ENCODE data around the gene SHROOM2. TPM values are rescaled to one million over a fixed set of nuclear protein-coding genes. Genes with fewer than 3 reads are reported as not detected.

Gene SHROOM2
- polyA plus RNA-seq, 1 experiment, result 1.1 TPM

- TF ChIP-seq CTCF (IDR thresholded peaks at IDR 0.05; ENCODE audit: insufficient read depth, low read depth, low read length), result no peak
- peak; percentile 13 for DNase-seq (ENCODE audit: low read depth)
- Histone ChIP-seq H3K4me3 (ENCODE audit: low read depth, low read length) (no peak overlapping the region), H3K27me3 (ENCODE audit: control insufficient read depth, insufficient read depth, low read length) (no peaks in the 10 kb centered on the region), H3K36me3 (ENCODE audit: control insufficient read depth, insufficient read depth, low read length) (no peaks in the 10 kb centered on the region; the same call in 1 of the 2 replicates)
- ChIA-PET POLR2A (no interaction called here), CTCF (no interaction called here)
These were observed 154.2 kb downstream of the SHROOM2 start for GRCh38 chrX:9940421-9940820.

- POLR2A ChIA-PET, result no interaction called here
- no peaks in the 10 kb centered on the region for H3K27me3 ChIP-seq (ENCODE audit: control insufficient read depth, insufficient read depth, low read length)
These were observed 155.9 kb downstream of the SHROOM2 start for GRCh38 chrX:9942086-9942485.

DNA sequence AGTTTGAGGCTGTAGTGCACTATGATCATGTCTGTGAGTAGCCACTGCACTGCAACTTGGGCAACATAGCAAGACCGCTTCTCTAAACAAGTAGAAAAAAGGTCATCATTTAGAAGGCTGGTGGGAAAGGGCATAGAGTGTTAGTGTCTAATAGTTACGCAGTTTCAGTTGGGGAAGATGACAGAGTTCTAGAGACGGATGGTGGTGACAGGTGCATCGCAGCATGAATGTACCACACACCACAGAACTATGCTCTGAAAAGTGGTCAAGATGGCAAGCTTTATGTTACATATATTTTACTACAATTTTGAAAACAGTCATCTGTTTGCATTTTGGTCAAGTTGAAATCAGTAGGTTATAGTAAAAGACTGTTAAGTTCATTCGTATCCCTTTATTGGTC, 157.2 kb downstream of the SHROOM2 start:
- Histone ChIP-seq H3K27me3 (ENCODE audit: control insufficient read depth, insufficient read depth, low read length) (no peaks in the 10 kb centered on the region), H3K36me3 (ENCODE audit: control insufficient read depth, insufficient read depth, low read length) (no peaks in the 10 kb centered on the region; the same call in 1 of the 2 replicates), H3K4me3 (ENCODE audit: low read depth, low read length) (no peak overlapping the region)
- CTCF ChIA-PET, result no interaction called here
- POLR2A ChIA-PET, result no interaction called here
- no peak for TF ChIP-seq CTCF (IDR thresholded peaks at IDR 0.05; ENCODE audit: insufficient read depth, low read depth, low read length)
- no peak for DNase-seq (ENCODE audit: low read depth)

More at GRCh38 chrX:9942086-9942485, 155.9 kb downstream of the SHROOM2 start:
- CTCF ChIA-PET, result no interaction called here
- DNase-seq (ENCODE audit: low read depth), result no peak
- no peak for TF ChIP-seq CTCF (IDR thresholded peaks at IDR 0.05; ENCODE audit: insufficient read depth, low read depth, low read length)
- Histone ChIP-seq H3K36me3 (ENCODE audit: control insufficient read depth, insufficient read depth, low read length) (no peaks in the 10 kb centered on the region; the same call in 1 of the 2 replicates), H3K4me3 (ENCODE audit: low read depth, low read length) (no peak overlapping the region)

- Histone ChIP-seq H3K27me3 (ENCODE audit: control insufficient read depth, insufficient read depth, low read length) (no peaks in the 10 kb centered on the region), H3K36me3 (ENCODE audit: control insufficient read depth, insufficient read depth, low read length) (no peaks in the 10 kb centered on the region; the same call in 1 of the 2 replicates), H3K4me3 (ENCODE audit: low read depth, low read length) (no peak overlapping the region)
- no peak for TF ChIP-seq CTCF (IDR thresholded peaks at IDR 0.05; ENCODE audit: insufficient read depth, low read depth, low read length)
- CTCF ChIA-PET, result no interaction called here
- no peak for DNase-seq (ENCODE audit: low read depth)
- POLR2A ChIA-PET, result no interaction called here
These were observed 161.0 kb downstream of the SHROOM2 start for GRCh38 chrX:9947131-9947794.

DNA sequence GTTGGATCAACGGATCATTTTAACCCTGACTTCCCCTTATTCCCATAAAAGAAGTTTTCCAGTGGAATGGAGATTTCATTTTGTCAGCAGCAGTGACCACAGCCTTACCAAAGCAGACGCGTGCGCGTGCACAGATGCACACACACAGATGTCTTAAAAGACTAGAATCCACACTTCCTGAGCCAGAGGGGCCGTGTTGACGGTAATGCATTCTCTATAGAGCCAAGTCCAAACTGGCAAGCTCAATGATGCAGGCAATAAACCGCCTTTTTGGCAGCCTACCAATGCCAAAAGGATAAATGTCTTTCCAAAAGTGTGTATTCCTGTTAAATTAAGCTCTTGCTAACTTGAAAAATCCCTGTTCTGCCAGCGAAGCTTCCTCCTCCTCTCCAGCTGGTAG, 162.2 kb downstream of the SHROOM2 start:
- H3K36me3 ChIP-seq (ENCODE audit: control insufficient read depth, insufficient read depth, low read length), result no peaks in the 10 kb centered on the region; the same call in 1 of the 2 replicates
- POLR2A ChIA-PET, result no interaction called here
- CTCF ChIA-PET, result interaction anchor here (0.6 kb wide), 1 partner anchor 20 kb away, joined by 3 read pairs; no protein-coding TSS in a partner anchor
- no peak for TF ChIP-seq CTCF (IDR thresholded peaks at IDR 0.05; ENCODE audit: insufficient read depth, low read depth, low read length)
- no peak overlapping the region for H3K4me3 ChIP-seq (ENCODE audit: low read depth, low read length)
- H3K27me3 ChIP-seq (ENCODE audit: control insufficient read depth, insufficient read depth, low read length), result no peaks in the 10 kb centered on the region
- DNase-seq (ENCODE audit: low read depth), result no peak
